Nephron progenitor cell (in vitro differentiated cells): ENCODE measurements around the gene TMEM213.

Experiments used
- DNase-seq: peaks from one replicate; pipeline ENCODE4 v3.0.0; 2021
- H3K27ac Mint-ChIP-seq: 2 replicates; pipeline ENCODE4 v1.8.0; 2021; ENCODE audit warnings: mild to moderate bottlenecking, moderate library complexity, mixed read lengths
- H3K27me3 Mint-ChIP-seq: 2 replicates; pipeline ENCODE4 v1.8.0; 2021; ENCODE audit warnings: mild to moderate bottlenecking, low read depth, mixed read lengths; ENCODE audit not compliant: poor library complexity
- H3K36me3 Mint-ChIP-seq: 2 replicates; pipeline ENCODE4 v1.8.0; 2021; ENCODE audit warnings: low read depth, mixed read lengths
- H3K4me1 Mint-ChIP-seq: 2 replicates; pipeline ENCODE4 v1.8.0; 2021; ENCODE audit warnings: mixed read lengths
- H3K4me3 Mint-ChIP-seq: 2 replicates; pipeline ENCODE4 v1.8.0; 2021; ENCODE audit warnings: mild to moderate bottlenecking, moderate library complexity, mixed read lengths
- H3K9me3 Mint-ChIP-seq: 2 replicates; pipeline ENCODE4 v1.8.0; 2021; ENCODE audit warnings: mild to moderate bottlenecking, moderate library complexity, mixed read lengths
- TF ChIP-seq, protein P1 (sequence below): fragments of 200-600 bp; sonication (generic); IDR thresholded peaks from 2 replicates; pipeline ENCODE4 v1.5.0; 2021; ENCODE audit warnings: antibody characterized with exemption

Gene TMEM213

DNA sequence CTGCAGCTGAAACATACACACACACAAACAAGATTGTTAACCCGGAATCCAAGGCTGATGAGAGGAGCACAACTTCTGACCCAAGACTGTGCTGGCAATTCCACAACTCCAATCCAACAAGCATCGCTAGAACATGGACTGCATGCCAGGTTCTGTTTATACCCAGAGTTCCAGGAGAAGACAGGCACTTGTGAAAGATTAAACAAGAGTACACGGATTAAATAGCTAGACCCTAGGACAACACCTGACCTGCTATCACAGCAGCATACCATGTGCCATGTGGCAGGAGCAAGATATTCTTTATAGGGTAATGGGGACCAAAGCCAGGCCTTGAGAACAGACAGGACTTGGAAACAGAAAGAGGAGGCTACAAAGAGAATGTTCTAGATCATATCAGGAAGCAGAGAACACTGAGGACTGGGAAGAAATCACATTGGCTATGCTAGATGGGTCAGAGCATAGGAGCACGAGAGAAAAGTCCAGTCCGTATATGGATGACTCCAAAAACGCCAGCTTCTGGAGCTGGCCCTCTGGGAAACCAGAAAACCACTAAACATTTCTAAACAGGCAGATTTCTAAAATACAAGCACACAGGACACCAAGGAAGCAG is 83.9 kb downstream of the TMEM213 start:
- Mint-ChIP-seq H3K27ac (no peak overlapping the region), H3K36me3 (peaks cover 58% of the 10 kb centered on the region), H3K9me3 (no peaks in the 10 kb centered on the region), H3K4me3 (no peak overlapping the region), H3K4me1 (peaks cover 11% of the 10 kb centered on the region), H3K27me3 (peaks cover 3% of the 10 kb centered on the region)
- TF ChIP-seq, protein P1, sequence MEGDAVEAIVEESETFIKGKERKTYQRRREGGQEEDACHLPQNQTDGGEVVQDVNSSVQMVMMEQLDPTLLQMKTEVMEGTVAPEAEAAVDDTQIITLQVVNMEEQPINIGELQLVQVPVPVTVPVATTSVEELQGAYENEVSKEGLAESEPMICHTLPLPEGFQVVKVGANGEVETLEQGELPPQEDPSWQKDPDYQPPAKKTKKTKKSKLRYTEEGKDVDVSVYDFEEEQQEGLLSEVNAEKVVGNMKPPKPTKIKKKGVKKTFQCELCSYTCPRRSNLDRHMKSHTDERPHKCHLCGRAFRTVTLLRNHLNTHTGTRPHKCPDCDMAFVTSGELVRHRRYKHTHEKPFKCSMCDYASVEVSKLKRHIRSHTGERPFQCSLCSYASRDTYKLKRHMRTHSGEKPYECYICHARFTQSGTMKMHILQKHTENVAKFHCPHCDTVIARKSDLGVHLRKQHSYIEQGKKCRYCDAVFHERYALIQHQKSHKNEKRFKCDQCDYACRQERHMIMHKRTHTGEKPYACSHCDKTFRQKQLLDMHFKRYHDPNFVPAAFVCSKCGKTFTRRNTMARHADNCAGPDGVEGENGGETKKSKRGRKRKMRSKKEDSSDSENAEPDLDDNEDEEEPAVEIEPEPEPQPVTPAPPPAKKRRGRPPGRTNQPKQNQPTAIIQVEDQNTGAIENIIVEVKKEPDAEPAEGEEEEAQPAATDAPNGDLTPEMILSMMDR, result no peak
- DNase-seq, result no peak

DNA sequence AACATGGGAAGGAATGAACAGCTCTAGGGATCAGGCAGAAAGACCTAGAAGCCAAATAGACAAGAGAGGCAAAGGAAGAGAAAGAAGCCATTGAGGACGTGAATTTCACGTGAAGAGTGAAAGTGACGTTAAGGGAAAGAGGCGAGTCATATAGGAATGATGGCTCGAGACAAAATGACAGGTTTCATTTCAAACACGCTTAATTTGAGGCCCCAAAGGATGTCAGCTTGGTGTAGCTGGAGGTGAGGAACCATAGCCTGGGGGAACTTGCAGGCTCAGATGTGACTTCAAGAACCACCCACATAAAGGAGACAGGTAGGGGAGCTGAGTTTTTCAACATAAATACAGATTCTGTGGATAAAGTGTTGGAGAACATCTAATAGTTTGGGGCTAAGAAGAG is 84.5 kb downstream of the TMEM213 start:
- no peak for DNase-seq
- H3K27me3 Mint-ChIP-seq, result peaks cover 3% of the 10 kb centered on the region
- no peak overlapping the region for H3K27ac Mint-ChIP-seq
- H3K4me1 Mint-ChIP-seq, result peaks cover 12% of the 10 kb centered on the region
- TF ChIP-seq, protein P1, result no peak
- peaks cover 57% of the 10 kb centered on the region for H3K36me3 Mint-ChIP-seq
- no peak overlapping the region for H3K4me3 Mint-ChIP-seq
- H3K9me3 Mint-ChIP-seq, result no peaks in the 10 kb centered on the region

DNA sequence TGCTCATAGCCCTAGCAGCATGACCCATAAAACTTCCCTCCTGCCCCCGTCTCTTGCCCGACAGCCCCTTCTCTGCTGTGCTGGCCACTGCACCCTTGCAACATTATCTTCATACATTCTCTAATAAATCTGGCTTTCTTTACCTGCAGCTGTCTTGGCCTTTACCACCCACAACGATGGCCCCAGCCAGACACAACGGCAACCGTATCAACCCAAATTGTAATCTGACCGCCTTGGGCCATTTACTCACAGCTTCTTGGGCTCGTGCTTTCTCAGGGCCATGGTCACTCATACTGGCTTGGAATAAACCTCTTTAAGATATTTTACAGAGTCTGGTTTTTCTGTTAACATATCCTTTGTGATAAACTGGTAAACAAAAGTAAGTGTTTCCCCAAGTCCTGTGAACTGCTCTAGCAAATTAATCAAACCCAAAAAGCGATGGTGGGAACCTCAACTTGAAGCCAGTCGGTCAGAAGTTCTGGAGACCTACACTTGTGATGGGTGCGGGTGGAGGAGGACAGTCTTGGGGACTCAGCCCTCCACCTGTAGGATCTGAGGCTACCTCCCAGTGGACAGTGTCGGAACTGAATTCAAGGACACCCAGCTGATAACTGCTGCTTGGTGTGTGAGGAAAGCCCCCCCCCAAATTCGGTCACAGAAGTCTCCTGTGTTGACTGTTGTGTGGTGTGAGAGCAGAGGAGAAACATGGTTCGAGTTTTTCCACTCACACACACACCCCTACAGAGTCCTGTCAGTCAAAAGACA is 87.8 kb downstream of the TMEM213 start:
- no peak overlapping the region for H3K27ac Mint-ChIP-seq
- DNase-seq, result no peak
- H3K9me3 Mint-ChIP-seq, result no peaks in the 10 kb centered on the region
- H3K4me3 Mint-ChIP-seq, result no peak overlapping the region
- peaks cover 25% of the 10 kb centered on the region for H3K4me1 Mint-ChIP-seq
- H3K36me3 Mint-ChIP-seq, result peaks cover 59% of the 10 kb centered on the region
- TF ChIP-seq, protein P1, result no peak
- peaks cover 7% of the 10 kb centered on the region for H3K27me3 Mint-ChIP-seq

DNA sequence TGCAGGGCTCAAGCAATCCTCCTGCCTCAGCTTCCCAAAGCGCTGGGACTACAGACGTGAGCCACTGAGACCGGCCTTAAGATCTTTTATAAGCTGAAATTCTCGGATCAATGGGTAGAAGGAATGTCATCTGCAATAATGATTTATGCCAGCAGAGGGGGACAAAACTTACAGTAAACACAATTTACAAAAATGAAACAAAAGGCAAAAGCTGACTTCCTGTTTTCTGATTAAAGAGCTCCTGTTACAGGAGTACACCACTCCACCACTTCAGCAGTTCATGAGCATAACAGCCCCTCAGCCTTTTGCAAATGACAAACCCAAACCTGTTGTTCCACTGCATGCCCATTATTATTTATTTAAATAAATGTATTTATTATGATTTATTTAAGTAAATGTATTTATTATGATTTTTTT is 88.7 kb downstream of the TMEM213 start:
- TF ChIP-seq, protein P1, result peak; percentile 32
- Mint-ChIP-seq H3K36me3 (peaks cover 63% of the 10 kb centered on the region), H3K9me3 (no peaks in the 10 kb centered on the region), H3K27ac (no peak overlapping the region), H3K4me1 (peaks cover 35% of the 10 kb centered on the region), H3K27me3 (peaks cover 7% of the 10 kb centered on the region), H3K4me3 (no peak overlapping the region)
- DNase-seq, result no peak

GRCh38 chr7:138887085-138887710 is 89.4 kb downstream of the TMEM213 start:
- Mint-ChIP-seq H3K9me3 (no peaks in the 10 kb centered on the region), H3K27me3 (peaks cover 7% of the 10 kb centered on the region), H3K4me3 (no peak overlapping the region), H3K27ac (peak overlapping the region; percentile 83), H3K36me3 (peaks cover 62% of the 10 kb centered on the region), H3K4me1 (peaks cover 42% of the 10 kb centered on the region)
- TF ChIP-seq, protein P1, result no peak
- DNase-seq, result peak; percentile 14
